ENCODE measurements around the gene TBL1XR1.

Gene TBL1XR1

DNA sequence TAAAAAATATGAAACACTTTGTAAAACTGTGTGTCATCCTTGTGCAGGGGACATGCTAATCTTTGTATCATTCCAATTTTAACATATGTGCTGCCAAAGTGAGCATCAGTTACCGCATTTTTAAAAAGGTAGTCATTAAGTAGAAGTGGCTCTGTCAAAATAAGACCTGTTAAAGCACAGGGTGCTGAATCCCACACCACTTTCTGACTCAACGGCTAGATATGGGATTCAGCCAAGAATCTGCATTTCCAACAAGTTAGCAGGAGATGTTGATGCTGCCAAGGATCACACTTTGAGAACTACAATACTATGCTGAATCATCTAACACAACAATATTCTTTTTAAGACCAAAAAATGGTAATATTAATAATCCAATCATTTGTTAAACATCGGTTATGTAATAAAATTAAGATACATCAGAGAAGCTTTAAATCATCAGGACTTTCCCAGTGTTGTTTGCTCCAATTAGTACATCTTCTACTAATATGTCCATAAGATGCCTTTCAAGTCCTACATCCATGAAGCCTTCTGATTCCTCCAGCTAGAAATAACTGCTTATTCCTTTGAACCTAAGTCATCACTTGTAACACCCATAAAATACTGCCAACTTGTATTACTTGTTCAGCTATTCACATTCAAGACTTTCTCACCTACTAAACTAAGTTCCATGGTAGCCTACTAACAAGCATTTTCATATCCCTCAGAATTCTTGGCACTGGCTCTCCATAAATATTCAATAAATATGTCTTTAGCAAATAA is 71.1 kb downstream of the TBL1XR1 start:
- no peak overlapping the region for H2BK12ac ChIP-seq (ENCODE audit: low read length in 2 of 2)
- H4K8ac ChIP-seq (ENCODE audit: low read length) = no peak overlapping the region
- H3K27me3 ChIP-seq (ENCODE audit: control insufficient read depth in 1 of 2, insufficient read depth in 1 of 2, low read length in 2 of 2) = no peaks in the 10 kb centered on the region
- H3K9me3 ChIP-seq (ENCODE audit: control insufficient read depth, low read length) = peaks cover 8% of the 10 kb centered on the region
- H3K14ac ChIP-seq (ENCODE audit: low read length in 2 of 2) = no peak overlapping the region
- no peak overlapping the region for H2AK5ac ChIP-seq (ENCODE audit: low read length, severe bottlenecking)
- no peak overlapping the region for H4K91ac ChIP-seq (ENCODE audit: low read length)
- peaks cover 4 to 16% of the 10 kb centered on the region in 2 experiments for H3K36me3 ChIP-seq (ENCODE audit: control insufficient read depth in 1 of 2, insufficient read depth in 2 of 2, low read depth in 1 of 2, low read length in 2 of 2)
- no peak overlapping the region for H3K23ac ChIP-seq (ENCODE audit: low read length in 2 of 2)
- no peak overlapping the region for H3K4ac ChIP-seq (ENCODE audit: low read depth in 1 of 2, low read length in 2 of 2)
- no peak overlapping the region for H3K18ac ChIP-seq (ENCODE audit: low read depth in 1 of 2, low read length in 2 of 2)
- peak overlapping the region; percentile 54 for H3K27ac ChIP-seq (ENCODE audit: low read length, poor library complexity, severe bottlenecking)
- H2BK5ac ChIP-seq (ENCODE audit: low read depth, low read length, poor library complexity, severe bottlenecking) = no peak overlapping the region
- H2AFZ ChIP-seq (ENCODE audit: low read depth, low read length) = no peak overlapping the region
- WGBS = 91% methylated on average over 3 of the region's 3 CpGs
- no peak overlapping the region for H2BK15ac ChIP-seq (ENCODE audit: low read depth, poor library complexity, severe bottlenecking)
- H3K4me1 ChIP-seq (ENCODE audit: control insufficient read depth, insufficient read depth, low read depth, low read length) = peaks cover 1% of the 10 kb centered on the region
- H2BK120ac ChIP-seq (ENCODE audit: low read depth, low read length) = no peak overlapping the region
- no peak overlapping the region for H3K9ac ChIP-seq (ENCODE audit: low read length)
- DNase-seq = no peak
- H3K4me3 ChIP-seq (ENCODE audit: insufficient read depth in 1 of 2, low read depth in 1 of 2, low read length in 2 of 2) = no peak overlapping the region
- no peak overlapping the region for H3K4me2 ChIP-seq (ENCODE audit: low read length, poor library complexity, severe bottlenecking)
- peaks cover 1% of the 10 kb centered on the region for H3K79me1 ChIP-seq (replicated peaks; ENCODE audit: low read length, poor library complexity, severe bottlenecking)

DNA sequence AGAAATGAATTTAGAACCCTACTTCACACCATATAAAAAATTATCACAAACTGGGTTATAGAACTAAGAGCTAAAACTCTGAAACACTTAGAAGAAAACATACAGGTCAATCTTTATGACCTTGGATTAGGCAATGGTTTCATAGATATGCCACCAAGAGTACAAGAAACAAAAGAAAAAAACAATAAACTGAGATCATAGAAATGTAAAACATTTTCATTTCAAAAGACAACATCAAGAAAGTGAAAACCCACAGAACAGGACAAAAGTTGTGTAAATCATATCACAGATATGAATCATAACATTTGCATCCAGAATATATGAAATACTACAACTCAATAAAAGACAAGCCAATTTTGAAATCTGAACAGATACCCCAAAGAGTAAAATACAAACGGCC is 72.4 kb downstream of the TBL1XR1 start:
- Histone ChIP-seq H4K8ac (ENCODE audit: low read length) (no peak overlapping the region), H3K4me3 (ENCODE audit: insufficient read depth in 1 of 2, low read depth in 1 of 2, low read length in 2 of 2) (no peak overlapping the region), H2BK15ac (ENCODE audit: low read depth, poor library complexity, severe bottlenecking) (no peak overlapping the region), H3K9ac (ENCODE audit: low read length) (no peak overlapping the region), H2BK12ac (ENCODE audit: low read length in 2 of 2) (no peak overlapping the region), H3K14ac (ENCODE audit: low read length in 2 of 2) (no peak overlapping the region), H2AFZ (ENCODE audit: low read depth, low read length) (no peak overlapping the region), H3K23ac (ENCODE audit: low read length in 2 of 2) (no peak overlapping the region), H3K4ac (ENCODE audit: low read depth in 1 of 2, low read length in 2 of 2) (no peak overlapping the region), H3K18ac (ENCODE audit: low read depth in 1 of 2, low read length in 2 of 2) (no peak overlapping the region), H3K9me3 (ENCODE audit: control insufficient read depth, low read length) (peaks cover 8% of the 10 kb centered on the region), H3K36me3 (ENCODE audit: control insufficient read depth in 1 of 2, insufficient read depth in 2 of 2, low read depth in 1 of 2, low read length in 2 of 2) (peaks cover 4 to 10% of the 10 kb centered on the region in 2 experiments), H3K4me1 (ENCODE audit: control insufficient read depth, insufficient read depth, low read depth, low read length) (peaks cover 1% of the 10 kb centered on the region), H3K4me2 (ENCODE audit: low read length, poor library complexity, severe bottlenecking) (no peak overlapping the region), H2AK5ac (ENCODE audit: low read length, severe bottlenecking) (no peak overlapping the region), H2BK5ac (ENCODE audit: low read depth, low read length, poor library complexity, severe bottlenecking) (no peak overlapping the region), H3K27ac (ENCODE audit: low read length, poor library complexity, severe bottlenecking) (no peak overlapping the region), H3K79me1 (replicated peaks; ENCODE audit: low read length, poor library complexity, severe bottlenecking) (no peaks in the 10 kb centered on the region), H3K27me3 (ENCODE audit: control insufficient read depth in 1 of 2, insufficient read depth in 1 of 2, low read length in 2 of 2) (no peaks in the 10 kb centered on the region), H4K91ac (ENCODE audit: low read length) (no peak overlapping the region), H2BK120ac (ENCODE audit: low read depth, low read length) (no peak overlapping the region)
- DNase-seq = no peak
- WGBS = no CpG with 5 or more reads among the region's 1 CpG

DNA sequence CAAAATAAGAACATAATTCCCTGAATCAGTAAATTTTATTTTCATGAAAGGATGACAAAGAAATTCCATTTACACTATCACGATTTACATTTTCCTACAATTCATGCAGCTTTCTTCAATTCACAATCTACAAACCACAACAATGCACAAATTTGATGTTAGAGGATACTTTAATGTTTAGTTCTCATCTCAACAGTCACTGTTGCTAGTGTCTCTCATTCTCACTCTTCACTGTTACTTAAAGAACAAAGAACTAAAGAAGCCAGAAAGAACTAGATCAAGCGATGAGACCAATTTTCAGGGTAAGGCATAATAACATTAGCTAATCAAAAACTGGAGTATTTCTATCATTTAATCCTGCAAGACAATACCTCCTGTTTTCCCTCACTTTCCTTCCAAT is 73.5 kb downstream of the TBL1XR1 start:
- peaks cover 1% of the 10 kb centered on the region for H3K4me1 ChIP-seq (ENCODE audit: control insufficient read depth, insufficient read depth, low read depth, low read length)
- H3K18ac ChIP-seq (ENCODE audit: low read depth in 1 of 2, low read length in 2 of 2) = no peak overlapping the region
- H4K91ac ChIP-seq (ENCODE audit: low read length) = no peak overlapping the region
- H2BK12ac ChIP-seq (ENCODE audit: low read length in 2 of 2) = no peak overlapping the region
- no peaks in the 10 kb centered on the region for H3K27me3 ChIP-seq (ENCODE audit: control insufficient read depth in 1 of 2, insufficient read depth in 1 of 2, low read length in 2 of 2)
- peaks cover 8% of the 10 kb centered on the region for H3K9me3 ChIP-seq (ENCODE audit: control insufficient read depth, low read length)
- no peak overlapping the region for H2AFZ ChIP-seq (ENCODE audit: low read depth, low read length)
- no peak overlapping the region for H4K8ac ChIP-seq (ENCODE audit: low read length)
- H3K4ac ChIP-seq (ENCODE audit: low read depth in 1 of 2, low read length in 2 of 2) = no peak overlapping the region
- H3K79me1 ChIP-seq (replicated peaks; ENCODE audit: low read length, poor library complexity, severe bottlenecking) = peaks cover under 1% of the 10 kb centered on the region
- H3K14ac ChIP-seq (ENCODE audit: low read length in 2 of 2) = no peak overlapping the region
- H3K9ac ChIP-seq (ENCODE audit: low read length) = no peak overlapping the region
- 100% methylated on average over 2 of the region's 2 CpGs for WGBS
- H3K4me2 ChIP-seq (ENCODE audit: low read length, poor library complexity, severe bottlenecking) = no peak overlapping the region
- H3K23ac ChIP-seq (ENCODE audit: low read length in 2 of 2) = no peak overlapping the region
- no peak overlapping the region for H3K27ac ChIP-seq (ENCODE audit: low read length, poor library complexity, severe bottlenecking)
- H2BK120ac ChIP-seq (ENCODE audit: low read depth, low read length) = no peak overlapping the region
- H3K4me3 ChIP-seq (ENCODE audit: insufficient read depth in 1 of 2, low read depth in 1 of 2, low read length in 2 of 2) = no peak overlapping the region
- no peak for DNase-seq
- no peak overlapping the region for H2BK5ac ChIP-seq (ENCODE audit: low read depth, low read length, poor library complexity, severe bottlenecking)
- no peak overlapping the region for H2AK5ac ChIP-seq (ENCODE audit: low read length, severe bottlenecking)
- H3K36me3 ChIP-seq (ENCODE audit: control insufficient read depth in 1 of 2, insufficient read depth in 2 of 2, low read depth in 1 of 2, low read length in 2 of 2) = peaks cover 4 to 7% of the 10 kb centered on the region in 2 experiments
- H2BK15ac ChIP-seq (ENCODE audit: low read depth, poor library complexity, severe bottlenecking) = no peak overlapping the region

DNA sequence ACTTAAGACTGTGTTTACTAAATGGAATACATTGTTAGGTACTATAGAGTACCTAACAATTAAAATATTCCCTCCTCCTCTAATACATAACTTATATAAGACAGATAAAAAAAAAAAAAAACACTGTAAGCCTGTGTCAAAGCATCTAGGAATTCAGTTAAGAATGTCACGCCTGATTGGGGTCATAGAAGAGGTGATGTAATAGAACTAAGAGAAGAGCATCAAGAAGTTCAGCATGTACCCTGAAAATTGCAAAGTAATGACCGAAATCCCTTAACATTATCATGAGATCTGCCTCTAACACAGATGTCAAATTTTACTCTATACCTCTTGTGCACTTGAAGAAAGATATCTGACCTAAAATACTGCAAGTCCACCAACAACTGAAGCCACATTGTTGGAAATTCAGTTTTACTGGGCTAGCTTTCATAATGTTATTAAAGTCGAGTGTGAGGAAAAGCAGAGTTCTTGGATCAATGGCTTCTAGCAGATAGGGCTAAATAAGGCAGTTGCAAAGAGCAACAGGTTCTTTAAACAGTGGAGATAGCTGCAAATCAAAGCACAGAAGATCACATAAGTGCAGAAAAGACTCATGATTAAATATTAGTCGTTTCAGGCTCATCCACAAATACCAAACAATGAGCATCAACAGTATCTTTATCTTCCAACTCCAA is 75.0 kb downstream of the TBL1XR1 start:
- Histone ChIP-seq H2BK5ac (ENCODE audit: low read depth, low read length, poor library complexity, severe bottlenecking) (no peak overlapping the region), H3K27me3 (ENCODE audit: control insufficient read depth in 1 of 2, insufficient read depth in 1 of 2, low read length in 2 of 2) (no peaks in the 10 kb centered on the region), H2AK5ac (ENCODE audit: low read length, severe bottlenecking) (no peak overlapping the region), H3K14ac (ENCODE audit: low read length in 2 of 2) (no peak overlapping the region), H4K8ac (ENCODE audit: low read length) (no peak overlapping the region), H3K4me2 (ENCODE audit: low read length, poor library complexity, severe bottlenecking) (no peak overlapping the region), H3K79me1 (replicated peaks; ENCODE audit: low read length, poor library complexity, severe bottlenecking) (peaks cover 1% of the 10 kb centered on the region), H3K36me3 (ENCODE audit: control insufficient read depth in 1 of 2, insufficient read depth in 2 of 2, low read depth in 1 of 2, low read length in 2 of 2) (peaks cover 3 to 4% of the 10 kb centered on the region in 2 experiments), H2BK15ac (ENCODE audit: low read depth, poor library complexity, severe bottlenecking) (no peak overlapping the region), H3K4me3 (ENCODE audit: insufficient read depth in 1 of 2, low read depth in 1 of 2, low read length in 2 of 2) (no peak overlapping the region), H3K27ac (ENCODE audit: low read length, poor library complexity, severe bottlenecking) (peak overlapping the region; percentile 71), H4K91ac (ENCODE audit: low read length) (no peak overlapping the region), H2BK12ac (ENCODE audit: low read length in 2 of 2) (no peak overlapping the region), H2BK120ac (ENCODE audit: low read depth, low read length) (no peak overlapping the region), H3K9me3 (ENCODE audit: control insufficient read depth, low read length) (peaks cover 8% of the 10 kb centered on the region), H3K4ac (ENCODE audit: low read depth in 1 of 2, low read length in 2 of 2) (no peak overlapping the region), H3K23ac (ENCODE audit: low read length in 2 of 2) (no peak overlapping the region), H2AFZ (ENCODE audit: low read depth, low read length) (no peak overlapping the region), H3K18ac (ENCODE audit: low read depth in 1 of 2, low read length in 2 of 2) (no peak overlapping the region), H3K9ac (ENCODE audit: low read length) (no peak overlapping the region), H3K4me1 (ENCODE audit: control insufficient read depth, insufficient read depth, low read depth, low read length) (no peaks in the 10 kb centered on the region)
- no peak for DNase-seq
- WGBS = 94% methylated on average over 4 of the region's 4 CpGs
